T-helper 1 cell treated with Interleukin-12 subunit alpha and Interleukin-12 subunit beta and Interleukin-4 antibody, amounts not matched to agents 30 ng/mL and 1 ng/mL, for 36 hours (primary cell): ENCODE data around the gene WDR59. TPM values are rescaled to one million over a fixed set of nuclear protein-coding genes. Genes with fewer than 3 reads are reported as not detected.

Source experiments
- intact Hi-C: fragments of 100-400 bp; cut with micrococcal nuclease; formaldehyde crosslinking; loops from one replicate; pipeline ENCODE4 v1.15.1; 2024
- total RNA-seq: library from RNA; stranded (reverse); gene quantifications from 2 replicates; pipeline ENCODE4 v1.2.3, GENCODE V29; 2022

WDR59 gene
- total RNA-seq, 1 donor from 2014 or later, result 86.1 TPM

DNA sequence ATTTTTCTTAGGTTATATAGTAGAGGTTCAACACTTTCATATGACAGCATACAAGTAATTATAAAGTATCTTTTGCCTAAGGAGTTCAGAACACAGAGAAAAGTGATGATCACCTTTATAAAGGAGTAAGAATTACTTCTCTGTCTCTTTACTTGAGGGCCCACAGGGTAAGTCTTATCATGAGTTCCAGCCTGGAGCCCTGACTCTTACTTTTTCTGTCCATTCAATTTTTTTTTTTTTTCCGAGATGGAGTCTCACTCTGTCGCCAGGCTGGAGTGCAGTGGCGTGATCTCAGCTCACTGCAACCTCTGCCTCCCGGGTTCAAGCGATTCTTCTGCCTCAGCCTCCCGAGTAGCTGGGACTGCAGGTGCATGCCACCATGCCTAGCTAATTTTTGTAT, 28.2 kb upstream of the WDR59 start:
- intact Hi-C loops, result loop anchor here (2.0 kb wide), 1 partner anchor 52 kb away; no protein-coding TSS in a partner anchor

DNA sequence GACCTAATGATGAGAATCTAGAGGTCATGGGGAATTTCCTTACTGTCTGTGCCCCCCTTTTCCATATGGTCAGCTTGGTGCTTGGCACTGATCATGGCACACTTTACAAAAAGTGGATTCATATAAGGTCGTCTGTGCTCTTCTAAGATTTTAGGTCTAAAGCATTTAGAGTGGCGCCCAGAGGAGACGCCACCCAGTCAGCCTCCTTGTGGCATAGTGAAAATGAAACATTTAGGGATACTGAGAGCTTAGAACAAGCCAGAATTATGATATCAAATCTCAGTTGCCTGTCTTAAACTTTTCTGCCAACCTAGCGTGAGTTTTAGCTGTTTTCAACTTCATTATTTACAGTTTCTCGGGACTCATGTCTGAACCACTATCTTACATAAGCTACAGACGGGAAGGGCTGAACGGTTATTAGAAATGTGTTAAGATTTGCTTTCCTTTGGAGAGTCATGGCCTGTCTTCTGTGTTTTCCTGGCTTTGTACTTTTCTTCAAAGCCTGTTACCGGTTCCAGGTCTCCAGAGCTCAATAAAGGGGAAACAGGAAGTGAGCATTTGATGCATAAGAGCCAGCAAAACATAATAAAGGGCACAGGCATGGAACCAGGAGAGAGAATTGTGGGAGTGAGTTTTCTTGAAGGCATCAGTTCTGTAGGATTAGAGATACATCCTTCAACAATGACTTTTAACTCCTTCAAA, 27.6 kb upstream of the WDR59 start:
- intact Hi-C loops, result loop anchor here (1.0 to 2.0 kb wide), 8 partner anchors 8 to 136 kb away; partner anchors contain the start of genes WDR59 and ZFP1

- intact Hi-C loops, result loop anchor here (1.0 to 2.0 kb wide), 8 partner anchors 9 to 137 kb away; partner anchors contain the start of genes WDR59 and ZFP1
These were observed 26.8 kb upstream of the WDR59 start for GRCh38 chr16:75011634-75012307.

DNA sequence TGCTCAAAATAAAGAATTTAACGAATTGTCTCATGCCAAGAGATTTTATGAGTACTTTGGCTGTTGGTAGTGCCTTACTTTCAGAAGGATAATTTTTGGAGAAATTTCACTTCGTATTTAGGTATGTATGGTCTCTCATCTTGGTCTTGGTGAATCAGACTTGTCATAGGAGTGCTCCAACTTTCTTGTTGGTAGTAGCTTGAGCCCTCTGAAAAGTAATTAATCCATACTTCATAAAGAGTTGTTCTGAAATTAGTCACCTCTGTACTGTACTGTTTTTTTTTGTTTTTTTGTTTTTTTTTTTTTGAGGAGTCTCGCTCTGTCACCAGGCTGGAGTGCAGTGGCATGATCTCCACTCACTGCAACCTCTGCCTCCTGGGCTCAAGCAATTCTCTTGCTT, 25.5 kb upstream of the WDR59 start:
- intact Hi-C loops, result no loop called here

- intact Hi-C loops, result no loop called here
These were observed 22.5 kb upstream of the WDR59 start for GRCh38 chr16:75007443-75007842.

DNA sequence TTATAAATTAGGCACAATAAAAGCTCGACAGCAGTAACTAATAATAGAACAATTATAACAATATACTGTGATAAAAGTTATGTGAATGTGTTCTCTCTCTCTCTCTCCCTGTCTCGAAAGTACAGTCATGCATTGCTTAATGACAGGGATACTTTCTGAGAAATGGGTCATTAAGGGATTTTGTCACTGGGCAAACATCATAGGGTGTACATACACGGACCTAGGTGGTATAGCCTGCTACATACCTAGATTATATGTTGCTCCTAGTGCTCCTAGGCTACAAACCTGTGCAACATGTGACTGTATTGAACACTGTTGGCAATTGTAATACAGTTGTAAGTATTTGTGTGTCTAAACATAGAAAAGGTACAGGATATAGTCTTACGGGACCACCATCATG, 20.8 kb upstream of the WDR59 start:
- intact Hi-C loops, result no loop called here

- intact Hi-C loops, result no loop called here
These were observed 19.5 kb upstream of the WDR59 start for GRCh38 chr16:75004460-75004859.

DNA sequence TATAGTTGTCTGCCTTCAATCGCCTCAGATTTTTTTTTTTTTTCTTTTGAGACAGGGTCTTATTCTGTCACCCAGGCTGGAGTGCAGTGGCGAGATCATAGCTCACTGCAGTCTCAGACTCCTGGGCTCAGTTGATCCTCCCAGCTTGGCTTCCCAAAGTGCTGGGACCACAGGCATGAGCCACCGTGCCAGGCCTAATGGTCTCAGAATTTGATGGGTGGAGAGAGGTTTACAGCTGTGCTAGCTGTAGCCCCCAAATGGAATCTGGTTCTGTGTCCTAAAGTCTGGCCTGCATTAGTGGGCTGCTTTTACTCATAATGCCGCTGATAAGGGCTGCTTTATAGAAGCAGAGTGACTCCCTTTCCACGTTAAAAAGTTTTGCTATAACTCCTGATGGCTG, 19.0 kb upstream of the WDR59 start:
- intact Hi-C loops, result no loop called here

DNA sequence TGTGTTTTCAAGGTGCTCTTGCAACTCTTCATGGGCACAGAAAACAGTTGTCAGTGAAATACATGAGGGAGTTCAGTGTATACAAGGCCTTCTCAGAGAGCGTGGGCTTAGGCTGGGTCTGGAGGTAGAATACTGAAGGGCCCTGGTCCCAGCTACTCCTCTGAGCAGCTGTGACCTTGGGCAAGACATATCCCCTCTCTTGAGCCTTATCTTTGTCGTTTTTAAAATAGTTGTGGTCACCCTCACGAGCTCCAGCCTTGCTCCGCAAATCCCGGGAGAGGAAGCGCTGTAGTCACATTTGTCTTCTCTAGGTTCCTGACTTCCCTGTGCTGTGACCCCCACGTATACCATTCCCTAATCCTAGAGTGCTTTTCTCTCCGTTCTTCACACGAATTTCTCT, 17.6 kb upstream of the WDR59 start:
- intact Hi-C loops, result no loop called here

DNA sequence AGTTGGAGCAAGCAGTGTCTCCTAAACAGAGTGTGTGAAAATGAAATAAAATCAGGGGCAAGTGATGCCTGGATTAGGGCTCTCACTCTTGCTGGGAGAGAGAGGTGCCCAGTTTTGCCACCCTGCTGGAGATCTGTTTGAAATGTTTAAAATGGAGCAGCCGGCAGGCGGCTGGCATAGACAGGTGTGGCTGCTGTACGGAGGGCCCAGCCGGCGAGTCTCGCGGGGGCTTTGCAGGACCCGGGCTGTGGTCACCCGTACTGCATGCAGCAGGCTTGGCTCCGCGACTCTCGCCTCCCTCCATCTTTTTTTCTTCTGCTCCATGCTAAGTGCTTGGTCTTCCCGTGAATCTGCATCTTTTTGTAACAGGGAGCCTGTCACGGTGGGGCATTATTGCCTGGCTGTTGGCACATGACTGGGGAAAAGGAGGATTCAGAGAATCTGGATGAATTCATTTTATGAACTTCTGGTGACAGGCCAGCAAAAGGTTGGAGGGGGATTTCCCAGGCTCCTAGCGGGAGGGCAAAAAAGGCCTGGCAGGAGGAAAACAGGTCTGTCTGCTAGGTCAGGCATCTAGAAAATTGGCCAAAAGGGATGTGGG, 15.7 kb upstream of the WDR59 start:
- intact Hi-C loops, result loop anchor here (1.0 to 2.0 kb wide), 3 partner anchors 12 to 188 kb away; no protein-coding TSS in a partner anchor

DNA sequence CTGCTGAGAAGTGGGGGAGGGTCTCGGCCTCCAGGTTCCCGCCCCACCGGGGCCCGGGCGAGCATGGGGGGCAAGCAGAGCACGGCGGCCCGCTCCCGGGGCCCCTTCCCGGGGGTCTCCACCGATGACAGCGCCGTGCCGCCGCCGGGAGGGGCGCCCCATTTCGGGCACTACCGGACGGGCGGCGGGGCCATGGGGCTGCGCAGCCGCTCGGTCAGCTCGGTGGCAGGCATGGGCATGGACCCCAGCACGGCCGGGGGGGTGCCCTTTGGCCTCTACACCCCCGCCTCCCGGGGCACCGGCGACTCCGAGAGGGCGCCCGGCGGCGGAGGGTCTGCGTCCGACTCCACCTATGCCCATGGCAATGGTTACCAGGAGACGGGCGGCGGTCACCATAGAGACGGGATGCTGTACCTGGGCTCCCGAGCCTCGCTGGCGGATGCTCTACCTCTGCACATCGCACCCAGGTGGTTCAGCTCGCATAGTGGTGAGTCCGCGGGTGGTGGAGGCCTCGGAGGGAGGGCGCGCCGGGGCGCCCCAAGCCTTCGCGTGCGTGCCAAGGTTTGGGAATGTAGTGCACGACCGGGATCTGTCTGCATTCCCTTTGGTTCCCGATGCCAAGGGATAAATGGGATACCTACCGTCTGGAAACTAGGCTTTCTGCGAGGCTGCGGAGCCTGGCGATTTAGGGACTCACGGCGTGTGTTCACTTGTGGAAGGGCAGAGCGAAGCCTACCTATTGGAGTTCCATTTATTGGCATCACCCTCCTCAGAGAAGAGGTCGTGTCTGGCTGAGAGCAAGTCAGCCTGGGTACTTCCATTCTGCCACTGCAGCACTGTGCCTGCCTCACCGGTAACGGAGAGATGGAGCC, 14.9 kb upstream of the WDR59 start:
- intact Hi-C loops, result loop anchor here (1.0 to 2.0 kb wide), 3 partner anchors 12 to 187 kb away; no protein-coding TSS in a partner anchor

- intact Hi-C loops, result no loop called here
These were observed 14.3 kb upstream of the WDR59 start for GRCh38 chr16:74999219-74999608.

DNA sequence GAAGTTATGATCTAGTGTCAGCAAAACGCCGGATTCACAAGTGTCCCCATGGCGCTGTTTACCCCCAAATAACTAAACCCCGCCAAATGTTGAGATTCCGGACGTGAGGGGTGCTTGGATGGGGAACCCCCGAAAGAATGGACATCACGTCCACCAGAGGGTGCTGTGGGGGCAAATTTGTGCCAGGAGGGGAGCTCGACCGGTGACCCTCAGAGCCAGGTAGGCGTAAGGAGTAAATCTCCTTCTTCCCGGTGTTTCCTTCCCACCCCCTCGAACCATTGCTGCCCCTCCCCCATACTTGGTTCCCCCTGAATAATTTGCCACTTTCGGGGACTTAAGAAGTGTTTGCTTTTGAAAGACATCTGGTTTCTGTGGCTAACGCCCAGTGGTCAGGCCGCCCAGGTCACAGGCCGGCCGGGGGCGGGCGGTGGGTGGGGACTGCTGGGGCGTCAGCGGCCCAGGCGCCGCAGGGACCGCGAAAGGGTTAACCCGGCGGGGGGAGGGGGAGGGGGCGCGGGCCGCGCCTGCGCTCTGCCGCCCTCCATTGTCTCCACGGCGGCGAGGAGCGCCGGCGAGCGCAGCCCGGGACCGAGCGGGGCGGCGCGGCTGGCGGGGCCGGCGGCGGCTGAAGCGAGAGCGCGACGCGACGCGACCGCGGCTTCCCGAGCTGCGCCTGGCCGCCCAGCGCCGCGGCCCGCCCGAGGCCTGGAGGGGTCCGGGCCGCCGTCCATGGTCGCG, 13.7 kb upstream of the WDR59 start, which contains the start of gene ZNRF1:
Gene ZNRF1 (plus strand): TSS at position 544 of the 738 bp plus-strand sequence. CDS start 648 bp downstream, outside the sequence.
- intact Hi-C loops, result loop anchor here (1.0 kb wide), 5 partner anchors 13 to 150 kb away; partner anchors contain the start of genes WDR59 and ZFP1

DNA sequence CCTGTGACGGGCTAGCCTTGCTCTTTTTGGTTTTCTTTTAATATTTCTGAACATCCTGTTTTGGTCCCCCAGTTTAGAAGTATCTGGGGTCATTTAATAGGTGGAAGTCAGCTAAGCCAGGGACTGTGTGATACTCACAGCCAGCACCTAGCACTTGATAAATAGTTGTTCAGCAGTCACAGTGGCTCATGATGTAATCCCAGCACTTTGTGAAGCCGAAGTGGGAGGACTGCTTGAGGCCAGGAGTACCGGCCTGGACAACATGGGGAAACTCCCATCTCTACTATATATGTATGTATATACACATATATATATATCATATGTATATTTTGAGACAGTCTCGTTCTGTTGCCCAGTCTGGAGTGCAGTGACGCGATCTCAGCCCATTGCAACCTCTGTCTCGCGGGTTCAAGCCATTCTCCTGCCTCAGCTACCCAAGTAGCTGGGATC, 12.1 kb upstream of the WDR59 start:
- intact Hi-C loops, result no loop called here

- intact Hi-C loops, result no loop called here
These were observed 11.1 kb upstream of the WDR59 start for GRCh38 chr16:74995986-74996385.

GRCh38 chr16:74991593-74992403, 6.9 kb upstream of the WDR59 start:
- intact Hi-C loops, result no loop called here

- intact Hi-C loops, result no loop called here
These were observed 6.3 kb upstream of the WDR59 start for GRCh38 chr16:74991268-74991592.

GRCh38 chr16:74990832-74991231, 5.9 kb upstream of the WDR59 start:
- intact Hi-C loops, result no loop called here

GRCh38 chr16:74989864-74990263, 4.9 kb upstream of the WDR59 start:
- intact Hi-C loops, result loop anchor here (5.0 kb wide), 1 partner anchor 577 kb away; the partner anchor contains the start of gene GABARAPL2
